HCT116 (cell line): ENCODE results near the gene JAG1. TPM values are rescaled to one million over a fixed set of nuclear protein-coding genes. Genes with fewer than 3 reads are reported as not detected.

Experiments used
- ATAC-seq: fragments of 200-7000 bp; cut with Tn5 transposase; 2 replicates; pipeline ENCODE4 v1.9.1; 2020; ENCODE audit warnings: mild to moderate bottlenecking, moderate library complexity
- BruUV-seq: library from RNA; stranded (reverse); fragments of 400-500 nt; replicated peaks from 2 replicates; lab custom pipeline; 2021; lab: Mats Ljungman, UMichigan
- CTCF ChIA-PET: fragments of 300-600 bp; sonication (Branson Sonifier 250); formaldehyde crosslinking; loops from one replicate; lab custom pipeline; 2021; ENCODE audit warnings: antibody characterized with exemption; lab: Charles Lee
- POLR2A ChIA-PET: fragments of 300-600, 350-600 bp; sonication (Branson Sonifier 250); formaldehyde crosslinking; loops from one replicate; lab custom pipeline; 2021; ENCODE audit warnings: antibody characterized with exemption; lab: Charles Lee
- RAD21 ChIA-PET, 2 experiments: fragments of 300-600 bp; sonication (Branson Sonifier 250); formaldehyde crosslinking; loops; one replicate each; lab custom pipeline; 2023; ENCODE audit warnings: low total read pairs in 2 of 2; ENCODE audit not compliant: uncharacterized antibody in 2 of 2, unreplicated experiment in 2 of 2, low non-redundant PET in 1 of 2; lab: Charles Lee
- DNase-seq: peaks from one replicate; pipeline ENCODE4 v3.0.0-alpha.2; 2010; ENCODE audit warnings: low read depth, low spot score
- H2AFZ ChIP-seq: fragments of 200-600 bp; shearing (Covaris generic), sonication (generic); 2 replicates; pipeline ENCODE4 v1.6.1; 2017; ENCODE audit warnings: low read depth, mixed run types, mixed read lengths, antibody characterized with exemption, low read length; ENCODE audit not compliant: poor library complexity, severe bottlenecking
- H3K27ac ChIP-seq: 2 replicates; pipeline ENCODE4 v1.5.1; 2012; ENCODE audit warnings: low read depth, low read length
- H3K27me3 ChIP-seq: fragments of 200-600 bp; sonication (generic); 2 replicates; pipeline ENCODE4 v1.6.1; 2016; ENCODE audit warnings: mixed run types, low read length, mixed read lengths; ENCODE audit not compliant: insufficient read depth
- H3K36me3 ChIP-seq, 2 experiments: fragments of 200-500 bp in 1 of 2; fragments of 200-600 bp in 1 of 2; sonication (Bioruptor generic) in 1 of 2; sonication (generic) in 1 of 2; 2 replicates each; pipeline versions ENCODE4 v1.5.1 to v1.6.1; 2014 to 2016; ENCODE audit warnings: low read length in 2 of 2, inconsistent platforms in 1 of 2, mixed read lengths in 1 of 2, mixed run types in 1 of 2; ENCODE audit not compliant: insufficient read depth in 2 of 2, control insufficient read depth in 1 of 2
- H3K4me1 ChIP-seq, 2 experiments: fragments of 200-600 bp in 1 of 2; sonication (generic) in 1 of 2; 2 replicates each; pipeline versions ENCODE4 v1.5.1 to v1.6.1; 2012 to 2017; ENCODE audit warnings: low read length in 2 of 2, inconsistent platforms in 1 of 2, mild to moderate bottlenecking in 1 of 2, mixed read lengths in 1 of 2, mixed run types in 1 of 2, moderate library complexity in 1 of 2; ENCODE audit not compliant: insufficient read depth in 2 of 2, control insufficient read depth in 1 of 2
- H3K4me2 ChIP-seq: fragments of 200-600 bp; sonication (generic); 2 replicates; pipeline ENCODE4 v1.6.1; 2017; ENCODE audit warnings: mixed run types, low read length, mixed read lengths
- H3K4me3 ChIP-seq, 2 experiments: fragments of 200-600 bp in 1 of 2; sonication (generic) in 1 of 2; replicated peaks in 1 of 2; 2 replicates each; pipeline ENCODE4 v1.5.1; 2011 to 2016; ENCODE audit warnings: low read length in 2 of 2, control low read depth in 1 of 2, low read depth in 1 of 2, mild to moderate bottlenecking in 1 of 2, mixed read lengths in 1 of 2, mixed run types in 1 of 2
- H3K79me2 ChIP-seq: fragments of 200-600 bp; sonication (generic); 2 replicates; pipeline ENCODE4 v1.6.1; 2017; ENCODE audit warnings: mild to moderate bottlenecking, mixed run types, low read length, moderate library complexity, mixed read lengths; ENCODE audit not compliant: insufficient read depth
- H3K9ac ChIP-seq: fragments of 200-600 bp; sonication (generic); 2 replicates; pipeline ENCODE4 v1.6.1; 2016; ENCODE audit warnings: low read length, mixed read lengths
- H3K9me2 ChIP-seq: fragments of 200-600 bp; sonication (generic), shearing (Covaris generic); 2 replicates; pipeline ENCODE4 v1.6.1; 2017; ENCODE audit warnings: mixed run types, mild to moderate bottlenecking, moderate library complexity; ENCODE audit not compliant: insufficient read depth
- H3K9me3 ChIP-seq, 2 experiments: fragments of 200-500 bp in 1 of 2; fragments of 200-600 bp in 1 of 2; sonication (Bioruptor generic) in 1 of 2; sonication (generic) in 1 of 2; 2 replicates each; pipeline ENCODE4 v1.6.1; 2014 to 2017; ENCODE audit warnings: low read length in 2 of 2, mixed read lengths in 2 of 2, inconsistent platforms in 1 of 2, low read depth in 1 of 2, mild to moderate bottlenecking in 1 of 2, mixed run types in 1 of 2, moderate library complexity in 1 of 2; ENCODE audit not compliant: control insufficient read depth in 1 of 2, insufficient read depth in 1 of 2
- H4K20me1 ChIP-seq: fragments of 200-600 bp; sonication (generic), shearing (Covaris generic); 2 replicates; pipeline ENCODE4 v1.6.1; 2017; ENCODE audit warnings: mixed run types, mild to moderate bottlenecking, moderate library complexity; ENCODE audit not compliant: insufficient read depth
- MAX ChIP-seq: IDR thresholded peaks from 2 replicates; pipeline ENCODE4 v1.6.1; 2012
- POLR2A ChIP-seq: IDR thresholded peaks from 2 replicates; pipeline ENCODE4 v1.7.0; 2011; ENCODE audit warnings: borderline replicate concordance; ENCODE audit not compliant: insufficient read depth, insufficient read length; ENCODE audit errors: extremely low read depth
- REST ChIP-seq: IDR thresholded peaks from 2 replicates; pipeline ENCODE4 v1.6.1; 2012; ENCODE audit warnings: low read depth
- TCF7L2 ChIP-seq: IDR thresholded peaks from 2 replicates; pipeline ENCODE4 v1.7.0; 2011; ENCODE audit warnings: borderline replicate concordance, inconsistent platforms; ENCODE audit not compliant: insufficient read depth, insufficient read length; ENCODE audit errors: extremely low read depth
- intact Hi-C: fragments of 100-400 bp; cut with micrococcal nuclease; formaldehyde crosslinking; loops from 2 replicates; pipeline ENCODE4 v1.10.0; 2022
- total RNA-seq: library from RNA; stranded (reverse); gene quantifications from one replicate; pipeline ENCODE4 v1.2.1, GENCODE V29; 2021; ENCODE audit not compliant: unreplicated experiment

The JAG1 gene
- total RNA-seq, 1 experiment from 2014 or later = 31.9 TPM

GRCh38 chr20:10686356-10687133 is 12.7 kb upstream of the JAG1 start:
- no TSS peak for BruUV-seq
- Histone ChIP-seq H2AFZ (no peak overlapping the region), H3K27me3 (no peaks in the 10 kb centered on the region), H3K9me3 (no peaks in the 10 kb centered on the region), H4K20me1 (no peaks in the 10 kb centered on the region), H3K9me2 (no peaks in the 10 kb centered on the region), H3K79me2 (no peaks in the 10 kb centered on the region), H3K27ac (no peak overlapping the region), H3K36me3 (no peaks in the 10 kb centered on the region), H3K4me1 (no peaks in the 10 kb centered on the region), H3K4me2 (no peak overlapping the region), H3K9ac (no peak overlapping the region), H3K4me3 (no peak overlapping the region)
- TF ChIP-seq POLR2A = no peak
- TF ChIP-seq TCF7L2 = no peak
- ChIA-PET RAD21 (no interaction called here), POLR2A (no interaction called here), CTCF (no interaction called here)
- DNase-seq (no peak), ATAC-seq (no peak)
- intact Hi-C loops = no loop called here

- H3K9me2 ChIP-seq = no peaks in the 10 kb centered on the region
- H3K4me3 ChIP-seq = no peak overlapping the region
- no peaks in the 10 kb centered on the region for H3K27me3 ChIP-seq
- RAD21 ChIA-PET = no interaction called here
- H3K4me1 ChIP-seq = no peaks in the 10 kb centered on the region
- intact Hi-C loops = no loop called here
- DNase-seq (no peak), ATAC-seq (no peak)
- no peak for TF ChIP-seq REST
- no peak for TF ChIP-seq MAX
- POLR2A ChIA-PET = interaction anchor here (1.8 kb wide), 1 partner anchor 10 kb away, joined by 7 read pairs; the partner anchor contains the start of gene JAG1
- BruUV-seq = no TSS peak
- no peak overlapping the region for H2AFZ ChIP-seq
- H4K20me1 ChIP-seq = no peaks in the 10 kb centered on the region
- CTCF ChIA-PET = interaction anchor here (1.3 to 1.8 kb wide), 2 partner anchors 9 to 13 kb away, joined by 4 to 5 read pairs; no protein-coding TSS in a partner anchor
- no peak overlapping the region for H3K27ac ChIP-seq
- H3K9ac ChIP-seq = no peak overlapping the region
- H3K9me3 ChIP-seq = no peaks in the 10 kb centered on the region
- no peaks in the 10 kb centered on the region for H3K36me3 ChIP-seq
- H3K4me2 ChIP-seq = no peak overlapping the region
- no peaks in the 10 kb centered on the region for H3K79me2 ChIP-seq
Observed at GRCh38 chr20:10683537-10683936, 9.7 kb upstream of the JAG1 start.
